ENCODE measurements around the gene LRRC10B. TPM values are rescaled to one million over a fixed set of nuclear protein-coding genes. Genes with fewer than 3 reads are reported as not detected.

LRRC10B gene
- total RNA-seq, 1 experiment from 2014 or later, result not detected

- no peak overlapping the region for H3K4me3 Mint-ChIP-seq (ENCODE audit: low read depth, unreplicated experiment)
- DNase-seq, result no peak
- H3K4me1 Mint-ChIP-seq (ENCODE audit: low read depth, unreplicated experiment), result peaks cover 20% of the 10 kb centered on the region
- CTCF ChIA-PET, result interaction anchor here (0.5 kb wide), 1 partner anchor 78 kb away, joined by 4 read pairs; no protein-coding TSS in a partner anchor
- H3K9me3 Mint-ChIP-seq (ENCODE audit: low read depth, unreplicated experiment), result no peaks in the 10 kb centered on the region
- H3K27ac Mint-ChIP-seq (ENCODE audit: unreplicated experiment), result no peak overlapping the region
- peaks cover under 1% of the 10 kb centered on the region for H3K36me3 Mint-ChIP-seq (ENCODE audit: insufficient read depth, unreplicated experiment)
- no TSS peak for BruUV-seq (replicated peaks)
- intact Hi-C loops (cut with micrococcal nuclease; ENCODE audit: unreplicated experiment), result loop anchor here (10.0 kb wide), 1 partner anchor 85 kb away; no protein-coding TSS in a partner anchor
- no peak for TF ChIP-seq CTCF (IDR thresholded peaks at IDR 0.05; ENCODE audit: unreplicated experiment)
- peaks cover 60% of the 10 kb centered on the region for H3K27me3 Mint-ChIP-seq (ENCODE audit: unreplicated experiment)
Measured at GRCh38 chr11:61539831-61540357, 31.3 kb downstream of the LRRC10B start.

GRCh38 chr11:61540528-61540927, 32.0 kb downstream of the LRRC10B start:
- Mint-ChIP-seq H3K27ac (ENCODE audit: unreplicated experiment) (no peak overlapping the region), H3K4me3 (ENCODE audit: low read depth, unreplicated experiment) (no peak overlapping the region), H3K36me3 (ENCODE audit: insufficient read depth, unreplicated experiment) (no peaks in the 10 kb centered on the region), H3K4me1 (ENCODE audit: low read depth, unreplicated experiment) (peaks cover 17% of the 10 kb centered on the region), H3K9me3 (ENCODE audit: low read depth, unreplicated experiment) (no peaks in the 10 kb centered on the region), H3K27me3 (ENCODE audit: unreplicated experiment) (peaks cover 55% of the 10 kb centered on the region)
- no TSS peak for BruUV-seq (replicated peaks)
- CTCF ChIA-PET, result interaction anchor here (0.5 to 0.6 kb wide), 3 partner anchors 77 to 191 kb away, joined by 4 to 5 read pairs (median 4); no protein-coding TSS in a partner anchor
- no peak for DNase-seq
- intact Hi-C loops (cut with micrococcal nuclease; ENCODE audit: unreplicated experiment), result no loop called here
- TF ChIP-seq CTCF (IDR thresholded peaks at IDR 0.05; ENCODE audit: unreplicated experiment), result no peak

GRCh38 chr11:61541598-61541997, 33.0 kb downstream of the LRRC10B start:
- peaks cover 60% of the 10 kb centered on the region for H3K27me3 Mint-ChIP-seq (ENCODE audit: unreplicated experiment)
- BruUV-seq (replicated peaks), result no TSS peak

GRCh38 chr11:61542024-61542461, 33.5 kb downstream of the LRRC10B start:
- Mint-ChIP-seq H3K9me3 (ENCODE audit: low read depth, unreplicated experiment) (no peaks in the 10 kb centered on the region), H3K4me1 (ENCODE audit: low read depth, unreplicated experiment) (peaks cover 17% of the 10 kb centered on the region), H3K36me3 (ENCODE audit: insufficient read depth, unreplicated experiment) (peaks cover 6% of the 10 kb centered on the region), H3K4me3 (ENCODE audit: low read depth, unreplicated experiment) (no peak overlapping the region), H3K27ac (ENCODE audit: unreplicated experiment) (no peak overlapping the region), H3K27me3 (ENCODE audit: unreplicated experiment) (peaks cover 65% of the 10 kb centered on the region)
- no peak for TF ChIP-seq CTCF (IDR thresholded peaks at IDR 0.05; ENCODE audit: unreplicated experiment)
- no peak for DNase-seq
- no TSS peak for BruUV-seq (replicated peaks)
- CTCF ChIA-PET, result no interaction called here
- intact Hi-C loops (cut with micrococcal nuclease; ENCODE audit: unreplicated experiment), result no loop called here

More at GRCh38 chr11:61541598-61541997, 33.0 kb downstream of the LRRC10B start:
- H3K9me3 Mint-ChIP-seq (ENCODE audit: low read depth, unreplicated experiment), result no peaks in the 10 kb centered on the region
- peaks cover 17% of the 10 kb centered on the region for H3K4me1 Mint-ChIP-seq (ENCODE audit: low read depth, unreplicated experiment)
- no peak overlapping the region for H3K4me3 Mint-ChIP-seq (ENCODE audit: low read depth, unreplicated experiment)
- no peak for TF ChIP-seq CTCF (IDR thresholded peaks at IDR 0.05; ENCODE audit: unreplicated experiment)
- peaks cover 6% of the 10 kb centered on the region for H3K36me3 Mint-ChIP-seq (ENCODE audit: insufficient read depth, unreplicated experiment)
- CTCF ChIA-PET, result no interaction called here
- H3K27ac Mint-ChIP-seq (ENCODE audit: unreplicated experiment), result no peak overlapping the region
- intact Hi-C loops (cut with micrococcal nuclease; ENCODE audit: unreplicated experiment), result no loop called here
- no peak for DNase-seq
